ENCODE measurements around the gene ACBD6.

ACBD6 gene

GRCh38 chr1:180370597-180370996, 131.8 kb downstream of the ACBD6 start:
- no peak for DNase-seq (ENCODE audit: low read depth)

GRCh38 chr1:180370188-180370587, 132.2 kb downstream of the ACBD6 start:
- DNase-seq (ENCODE audit: low read depth), result no peak

- DNase-seq (ENCODE audit: low read depth), result no peak
Observed at GRCh38 chr1:180369061-180369460, 133.3 kb downstream of the ACBD6 start.

DNA sequence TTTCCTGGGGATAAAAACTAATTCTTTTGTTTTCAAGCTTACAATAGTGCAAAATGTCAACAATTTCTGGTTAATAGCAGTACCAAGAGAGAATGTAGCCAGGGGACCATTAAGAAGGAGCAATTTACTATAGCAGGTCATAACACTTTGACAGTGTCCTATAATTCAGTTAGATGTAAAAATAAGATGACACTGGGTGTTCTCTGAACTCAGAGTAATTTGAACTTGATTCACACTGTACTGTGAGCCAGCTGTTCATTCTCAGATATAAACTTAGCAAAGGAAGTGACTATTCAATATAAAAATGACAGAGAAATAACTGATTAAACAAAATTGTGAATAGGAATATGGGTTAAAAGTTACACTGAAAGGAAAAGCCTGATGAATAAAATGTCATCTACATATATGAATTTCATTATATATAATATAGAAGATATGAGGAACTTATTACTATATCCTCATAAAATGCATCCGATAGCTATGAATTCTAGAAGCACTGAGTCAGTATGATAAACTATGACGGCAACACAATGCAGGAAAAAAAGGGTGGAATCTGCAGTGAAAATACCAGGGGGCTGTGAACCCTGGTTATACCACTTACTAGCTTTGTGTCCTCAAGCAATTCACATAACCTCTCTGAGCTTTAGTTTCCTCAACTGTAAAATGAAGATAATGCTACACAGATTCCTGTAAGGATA, 135.9 kb downstream of the ACBD6 start:
- no peak for DNase-seq (ENCODE audit: low read depth)

DNA sequence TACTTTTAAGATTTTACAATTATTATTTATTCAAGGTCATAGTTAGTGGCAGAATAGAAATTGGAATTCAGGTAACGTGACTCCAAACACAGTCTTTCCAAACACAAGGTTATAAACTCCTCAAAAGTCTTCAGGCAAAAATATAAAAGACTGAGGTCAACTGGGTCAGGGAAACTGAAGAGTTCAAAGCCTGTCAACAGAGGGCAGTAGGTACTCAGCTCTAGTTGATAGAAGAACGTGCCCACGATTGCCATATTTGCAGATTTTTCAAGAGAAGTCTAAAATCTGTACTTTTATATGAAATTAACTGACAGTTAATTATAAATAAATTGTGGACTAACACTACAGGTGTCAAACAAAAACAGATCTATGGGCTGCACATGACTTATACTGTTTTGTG, 137.3 kb downstream of the ACBD6 start:
- DNase-seq (ENCODE audit: low read depth), result no peak

DNA sequence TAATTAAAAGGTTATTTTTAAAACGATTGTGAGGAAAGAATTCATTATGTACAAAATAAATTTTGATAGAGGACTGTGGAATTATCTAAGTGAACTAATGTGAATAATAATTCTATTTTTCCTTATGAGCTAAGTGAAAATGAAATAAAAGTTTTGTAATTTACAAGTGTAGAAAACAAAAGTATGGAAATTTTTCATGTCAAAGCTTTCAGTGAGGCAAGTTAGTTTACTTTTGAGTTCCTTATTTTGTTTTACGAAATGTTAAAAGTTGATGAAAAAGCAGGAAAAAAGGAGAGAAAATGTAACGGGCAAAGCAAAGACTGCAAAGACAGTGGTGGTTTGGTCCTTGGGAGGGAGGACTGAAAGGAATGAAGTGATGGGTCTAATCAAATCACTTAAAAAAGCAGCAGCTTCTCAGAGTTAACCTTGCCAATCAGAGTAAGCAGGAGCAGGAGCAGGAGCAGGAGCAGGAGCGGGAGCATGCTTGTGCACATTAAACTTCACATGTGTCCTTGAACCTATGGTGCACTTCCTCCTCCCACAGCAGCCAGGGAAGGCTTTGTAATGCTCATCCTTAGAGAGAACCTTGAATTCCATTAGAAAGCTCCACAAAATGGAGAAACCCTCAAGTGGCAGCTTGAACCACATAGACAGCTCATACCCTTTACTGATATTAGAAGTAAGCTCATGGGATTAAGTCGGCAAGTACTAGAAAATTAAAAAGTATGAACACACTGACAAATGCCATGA, 139.0 kb downstream of the ACBD6 start:
- DNase-seq (ENCODE audit: low read depth), result no peak

- no peak for DNase-seq (ENCODE audit: low read depth)
Observed at GRCh38 chr1:180360333-180361075, 141.9 kb downstream of the ACBD6 start.

GRCh38 chr1:180358649-180359048, 143.7 kb downstream of the ACBD6 start:
- DNase-seq (ENCODE audit: low read depth), result no peak

DNA sequence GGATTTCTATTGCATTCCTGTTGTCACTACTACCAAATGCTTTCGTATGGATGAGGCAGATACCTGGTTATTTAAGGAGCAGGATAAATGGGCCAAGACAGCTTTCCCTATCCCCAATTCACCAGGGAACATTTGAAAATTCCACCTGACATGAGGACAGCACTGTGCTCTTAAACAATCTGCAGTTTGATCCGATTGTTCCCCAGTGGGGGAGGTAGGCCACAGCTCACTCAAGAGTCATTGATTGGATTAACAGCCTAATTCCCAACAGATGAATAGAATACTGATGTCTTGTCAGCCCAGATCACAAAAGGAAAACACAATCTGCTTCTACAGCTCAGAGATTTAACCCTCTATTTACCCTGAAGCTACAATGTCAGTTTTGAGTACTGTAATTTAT, 148.4 kb downstream of the ACBD6 start:
- no peak for DNase-seq (ENCODE audit: low read depth)

- no peak for DNase-seq (ENCODE audit: low read depth)
Observed at GRCh38 chr1:180352588-180352987, 149.8 kb downstream of the ACBD6 start.

DNA sequence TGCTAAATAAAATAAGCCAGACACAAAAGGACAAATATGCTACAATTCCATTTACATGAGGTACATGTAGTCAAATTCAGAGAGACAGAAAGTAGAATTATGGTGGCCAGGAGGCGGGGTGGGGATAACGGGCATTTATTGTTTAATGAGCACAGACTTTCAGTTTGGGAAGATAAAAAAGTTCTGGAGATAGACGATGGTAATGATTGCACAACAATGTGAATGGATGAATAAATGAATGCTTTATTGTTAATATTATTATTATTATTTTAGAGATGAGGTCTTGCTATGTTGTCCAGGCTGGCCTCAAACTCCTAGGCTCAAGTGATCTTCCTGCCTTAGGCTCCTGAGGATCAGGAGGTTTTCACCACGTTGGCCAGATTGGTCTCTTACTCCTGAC, 150.4 kb downstream of the ACBD6 start:
- no peak for DNase-seq (ENCODE audit: low read depth)

- DNase-seq (ENCODE audit: low read depth), result no peak
Observed at GRCh38 chr1:180345148-180345547, 157.2 kb downstream of the ACBD6 start.

- no peak for DNase-seq (ENCODE audit: low read depth)
Observed at GRCh38 chr1:180343921-180344769, 158.2 kb downstream of the ACBD6 start.

GRCh38 chr1:180327089-180327488, 175.3 kb downstream of the ACBD6 start:
- DNase-seq (ENCODE audit: low read depth), result no peak

DNA sequence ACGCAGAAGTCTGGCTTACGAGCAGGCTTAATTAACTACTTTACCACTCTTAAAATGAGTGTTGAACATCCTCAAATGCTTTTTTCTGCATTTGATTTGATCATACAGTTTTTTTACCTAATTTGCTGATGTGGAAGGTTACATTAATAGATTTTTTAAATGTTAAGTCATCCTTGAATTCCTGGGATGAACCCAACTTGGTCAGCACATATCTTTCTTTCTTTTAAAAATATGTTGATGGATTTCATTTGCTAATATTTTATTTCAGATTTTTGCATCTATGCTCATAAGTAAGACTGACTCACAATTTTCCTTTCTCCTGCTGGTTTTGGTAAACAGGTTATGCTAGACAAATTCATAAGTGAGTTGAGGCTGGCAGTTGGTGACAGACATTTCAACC, 189.5 kb downstream of the ACBD6 start:
- DNase-seq (ENCODE audit: low read depth), result no peak

DNA sequence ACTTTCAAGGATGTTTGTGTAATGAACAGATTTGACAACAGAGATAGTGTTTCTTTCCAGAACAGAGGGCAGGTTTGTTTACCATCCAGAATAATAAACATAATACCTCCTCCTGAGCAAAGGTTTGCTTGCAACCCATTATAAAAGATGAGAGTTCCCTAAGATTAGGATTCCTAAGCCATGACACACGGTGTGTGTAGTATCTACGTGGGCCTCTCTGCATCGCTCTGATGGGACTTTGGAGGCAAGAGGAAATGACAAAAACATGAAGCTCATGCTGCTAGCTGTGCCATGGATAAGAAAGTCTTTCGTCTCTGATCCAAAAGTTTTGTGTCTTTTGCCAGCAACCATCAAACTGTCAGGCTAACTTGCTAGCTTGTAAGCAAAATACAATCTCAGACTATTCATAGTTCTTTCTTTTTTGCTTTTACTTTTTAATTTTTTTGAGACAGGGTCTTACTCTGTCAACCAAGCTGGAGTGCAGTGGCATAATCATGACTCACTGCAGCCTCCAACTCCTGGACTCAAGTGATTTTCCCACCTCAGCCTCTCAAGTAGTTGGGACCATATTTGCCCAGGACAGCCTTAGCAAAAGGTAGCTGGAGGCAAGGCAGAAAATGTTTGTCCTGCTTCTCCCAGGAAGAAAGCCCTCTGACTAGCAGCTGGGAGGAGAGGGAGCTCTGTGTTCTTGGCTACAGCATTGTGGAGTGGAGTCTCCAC, 191.2 kb downstream of the ACBD6 start:
- DNase-seq (ENCODE audit: low read depth), result no peak

GRCh38 chr1:180310095-180310494, 192.3 kb downstream of the ACBD6 start:
- no peak for DNase-seq (ENCODE audit: low read depth)

DNA sequence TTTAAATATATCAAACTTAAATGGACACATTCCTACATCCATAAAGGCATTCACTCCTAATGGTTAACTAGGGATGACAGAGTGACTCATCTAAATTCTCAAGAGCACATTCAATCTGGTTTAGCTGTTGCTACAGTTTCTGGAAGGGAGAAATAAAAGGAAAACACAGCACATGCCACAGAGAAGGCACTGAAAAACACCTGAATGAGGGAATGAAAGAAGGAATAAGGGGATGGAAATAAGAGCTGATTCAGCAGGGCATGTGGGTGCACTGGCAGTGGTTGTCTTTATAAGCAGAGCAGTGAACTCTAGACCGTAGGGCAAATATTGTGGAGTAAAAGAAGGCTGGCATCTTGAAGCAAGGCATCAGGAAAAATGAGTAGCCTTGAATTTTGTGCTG, 193.0 kb downstream of the ACBD6 start:
- DNase-seq (ENCODE audit: low read depth), result no peak

GRCh38 chr1:180301135-180301742, 201.1 kb downstream of the ACBD6 start:
- no peak for DNase-seq (ENCODE audit: low read depth)

DNA sequence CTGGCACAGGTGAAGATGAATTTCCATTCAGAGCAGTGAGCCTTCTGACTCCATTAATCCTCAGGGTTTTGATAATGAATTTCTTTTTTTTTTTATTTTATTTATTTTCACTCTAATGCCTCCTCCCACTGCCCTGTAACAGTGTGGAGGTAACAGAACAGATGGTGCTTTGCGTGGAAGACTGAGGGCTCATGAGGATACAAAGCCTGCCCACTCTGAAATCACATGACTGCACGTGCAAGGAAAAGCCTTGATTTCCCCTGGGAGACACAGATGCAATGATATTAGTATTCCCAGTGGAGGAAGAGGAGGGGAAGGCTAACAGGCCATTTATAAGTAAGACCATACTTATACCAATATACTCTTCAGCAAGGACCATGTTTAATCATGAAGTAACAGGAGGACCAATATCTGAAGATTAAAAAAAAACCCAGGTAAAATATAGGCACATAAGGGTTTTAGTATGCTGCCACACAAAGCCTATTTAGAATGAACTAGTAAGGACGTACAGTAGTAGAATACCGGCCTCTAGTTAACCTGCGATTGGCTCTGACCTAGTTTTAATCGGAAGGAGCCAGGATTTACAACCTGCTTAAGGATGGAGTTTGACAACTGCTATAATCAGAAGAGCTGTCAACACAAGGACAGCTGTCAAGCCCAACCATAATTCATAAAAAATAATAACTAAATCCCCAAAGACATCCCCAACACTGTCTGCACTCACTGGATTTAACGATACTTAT, 202.7 kb downstream of the ACBD6 start:
- DNase-seq (ENCODE audit: low read depth), result no peak
